ENCODE data around the gene MRPS18B.

The MRPS18B gene

GRCh38 chr6:30617565-30618269, at the start of gene MRPS18B:
MRPS18B (plus strand) TSS chr6:30617840; CDS start chr6:30617866, 26 bp downstream.
- DNase-seq = peak; percentile 98

GRCh38 chr6:30568245-30568644, 49.4 kb upstream of the MRPS18B start:
- DNase-seq = peak; percentile 63

GRCh38 chr6:30570263-30570662, 47.4 kb upstream of the MRPS18B start:
- DNase-seq = no peak

- no peak for DNase-seq
Measured at GRCh38 chr6:30570740-30571074, 46.9 kb upstream of the MRPS18B start.

- peak; percentile 100 for DNase-seq
Measured at GRCh38 chr6:30571075-30571761, 46.4 kb upstream of the MRPS18B start, which contains the start of gene ABCF1. ABCF1 (plus strand) TSS chr6:30571442; CDS start chr6:30571488, 46 bp downstream.

- no peak for DNase-seq
Measured at GRCh38 chr6:30571762-30572082, 45.9 kb upstream of the MRPS18B start.

- no peak for DNase-seq
Measured at GRCh38 chr6:30572148-30572547, 45.5 kb upstream of the MRPS18B start.

GRCh38 chr6:30573113-30573512, 44.5 kb upstream of the MRPS18B start:
- no peak for DNase-seq

GRCh38 chr6:30578051-30578450, 39.6 kb upstream of the MRPS18B start:
- DNase-seq = no peak

GRCh38 chr6:30583921-30584320, 33.7 kb upstream of the MRPS18B start:
- DNase-seq = no peak

GRCh38 chr6:30589754-30590358, 27.8 kb upstream of the MRPS18B start:
- DNase-seq = no peak

- DNase-seq = no peak
Measured at GRCh38 chr6:30590509-30590908, 27.1 kb upstream of the MRPS18B start.

GRCh38 chr6:30591008-30591407, 26.6 kb upstream of the MRPS18B start:
- DNase-seq = no peak

- no peak for DNase-seq
Measured at GRCh38 chr6:30592287-30592686, 25.4 kb upstream of the MRPS18B start.

GRCh38 chr6:30597315-30598144, 20.1 kb upstream of the MRPS18B start:
- peak; percentile 80 for DNase-seq

GRCh38 chr6:30598912-30599624, 18.6 kb upstream of the MRPS18B start:
- no peak for DNase-seq

GRCh38 chr6:30599625-30600324, 17.9 kb upstream of the MRPS18B start:
- no peak for DNase-seq

- no peak for DNase-seq
Measured at GRCh38 chr6:30600451-30600961, 17.1 kb upstream of the MRPS18B start.

- no peak for DNase-seq
Measured at GRCh38 chr6:30601436-30601814, 16.2 kb upstream of the MRPS18B start.

GRCh38 chr6:30601815-30602641, 15.6 kb upstream of the MRPS18B start:
- DNase-seq = no peak

GRCh38 chr6:30603961-30604360, 13.7 kb upstream of the MRPS18B start:
- DNase-seq = no peak
